LNCAP (cell line): ENCODE results near the gene MALSU1.
A peak's percentile ranks its signal among the peaks of the same experiment; 100 is the strongest.

Experiments used
- CTCF ChIP-seq: fragments of 450-650 bp; IDR thresholded peaks from 2 replicates; pipeline ENCODE4 v1.5.1; 2017; ENCODE audit warnings: mild to moderate bottlenecking

Gene MALSU1

GRCh38 chr7:23266918-23267317 lies 32.2 kb upstream of the MALSU1 start:
- TF ChIP-seq CTCF = no peak

- TF ChIP-seq CTCF = no peak
These were observed 31.8 kb upstream of the MALSU1 start for GRCh38 chr7:23267357-23267756.

GRCh38 chr7:23268167-23268566 lies 31.0 kb upstream of the MALSU1 start:
- TF ChIP-seq CTCF = no peak

- TF ChIP-seq CTCF = no peak
These were observed 30.4 kb upstream of the MALSU1 start for GRCh38 chr7:23268746-23269145.

- no peak for TF ChIP-seq CTCF
These were observed 26.9 kb upstream of the MALSU1 start for GRCh38 chr7:23272275-23272674.

GRCh38 chr7:23273141-23273599 lies 26.0 kb upstream of the MALSU1 start:
- TF ChIP-seq CTCF = peak; percentile 93

- TF ChIP-seq CTCF = no peak
These were observed 23.2 kb upstream of the MALSU1 start for GRCh38 chr7:23275912-23276311.

- no peak; the same call in 1 of the 2 replicates for TF ChIP-seq CTCF
These were observed 22.8 kb upstream of the MALSU1 start for GRCh38 chr7:23276376-23276775.
